SHP77 treated with DMSO at 0.1 percent for 48 hours (cell line): ENCODE data around the gene SUMO3.
"Not testable (repeated sequence)": the region's sequence is repeated elsewhere in the genome, so short reads cannot be mapped to it uniquely, and the experiment has no call there.

ENCODE experiments used
- DNase-seq: peaks from one replicate; lab custom pipeline; 2025; lab: John Stamatoyannopoulos, UW

Gene SUMO3

DNA sequence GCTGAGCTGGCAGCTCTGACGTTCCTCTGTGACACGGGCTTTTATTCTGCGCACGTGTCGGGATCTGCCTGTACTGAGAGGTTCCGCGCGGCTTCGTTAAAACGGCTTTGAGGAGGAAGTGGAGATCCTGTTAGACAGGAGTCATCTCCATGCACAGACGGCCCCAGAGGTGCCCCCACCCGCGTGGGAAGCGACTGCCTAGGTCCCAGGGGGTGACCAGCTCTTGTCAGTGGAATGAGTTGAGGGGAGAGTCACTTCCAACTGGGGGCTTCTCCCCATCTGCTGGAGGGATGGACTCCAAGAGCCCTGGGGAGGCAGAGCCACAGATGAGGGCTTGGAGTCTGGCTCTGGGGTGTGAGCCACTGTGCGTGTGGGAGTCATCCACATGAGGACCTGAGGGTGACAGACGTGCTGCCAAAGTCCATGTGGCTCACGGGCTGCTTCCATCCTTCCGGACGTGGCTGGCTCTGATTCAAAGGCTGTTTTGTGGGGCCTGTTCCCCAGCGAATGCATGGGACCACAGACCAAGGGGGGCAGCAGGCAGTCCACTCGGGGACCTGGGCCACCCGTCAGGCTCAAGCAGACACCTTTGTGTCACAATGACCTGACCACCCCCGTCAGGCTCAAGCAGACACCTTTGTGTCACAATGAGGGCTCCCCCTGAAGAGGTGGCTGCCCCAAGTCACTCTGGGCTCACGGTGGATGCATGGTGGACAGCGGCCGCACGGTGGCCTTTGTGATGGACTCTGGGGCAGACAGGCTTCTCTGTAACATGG lies 28.8 kb upstream of the SUMO3 start:
- no peak for DNase-seq

DNA sequence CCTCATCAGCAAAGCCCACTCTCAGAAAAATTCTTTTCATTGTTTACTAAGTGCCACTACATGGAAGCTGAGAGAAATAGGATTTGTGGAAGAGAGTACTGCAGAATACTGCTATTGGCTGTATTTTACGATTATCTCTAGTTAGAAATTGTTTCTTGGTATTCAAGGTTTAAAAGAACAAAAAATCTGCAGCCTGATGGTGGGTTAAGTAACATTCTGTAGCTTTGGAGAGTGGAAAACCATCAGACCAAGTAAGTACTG lies 28.3 kb upstream of the SUMO3 start:
- DNase-seq: no peak

DNA sequence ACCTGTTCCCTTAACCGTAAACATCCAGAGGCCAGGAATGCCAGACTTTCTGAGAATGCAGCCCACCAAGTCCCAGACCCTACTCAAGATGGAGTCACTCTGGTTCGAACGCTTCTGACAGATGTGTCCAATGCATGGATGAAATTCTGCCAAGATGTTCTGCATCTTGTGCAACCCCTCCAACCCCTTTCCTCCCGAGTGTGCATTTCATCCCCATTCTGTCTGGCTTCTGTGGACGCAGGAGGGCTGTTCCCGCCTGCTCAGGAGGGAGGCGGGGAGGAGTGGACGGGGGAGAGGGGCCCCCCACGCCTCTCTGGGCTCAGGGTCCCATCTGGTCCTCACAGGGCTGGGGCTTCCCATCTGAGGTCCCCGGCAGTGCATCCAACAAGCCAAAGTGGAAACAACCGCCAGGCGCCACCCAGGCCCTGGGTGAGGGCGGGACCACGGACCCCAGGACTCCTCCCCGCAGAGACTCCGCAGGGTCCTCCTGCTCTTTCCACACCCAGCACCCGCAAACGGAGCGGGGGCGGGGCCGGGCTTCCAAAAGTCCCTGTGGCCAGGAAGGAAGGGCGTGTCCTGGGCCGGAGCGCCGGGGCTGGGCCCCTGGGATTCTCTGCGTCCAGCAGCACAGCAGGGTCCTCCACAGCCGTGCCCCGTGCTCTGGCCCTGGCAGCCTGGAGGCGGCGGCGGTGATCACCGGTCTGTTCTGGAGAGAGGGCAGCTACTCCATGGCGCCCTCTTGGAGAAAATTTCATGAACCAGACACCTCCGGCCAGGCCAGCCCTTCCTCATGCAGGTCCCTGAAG lies 27.8 kb upstream of the SUMO3 start:
- DNase-seq: no peak

DNA sequence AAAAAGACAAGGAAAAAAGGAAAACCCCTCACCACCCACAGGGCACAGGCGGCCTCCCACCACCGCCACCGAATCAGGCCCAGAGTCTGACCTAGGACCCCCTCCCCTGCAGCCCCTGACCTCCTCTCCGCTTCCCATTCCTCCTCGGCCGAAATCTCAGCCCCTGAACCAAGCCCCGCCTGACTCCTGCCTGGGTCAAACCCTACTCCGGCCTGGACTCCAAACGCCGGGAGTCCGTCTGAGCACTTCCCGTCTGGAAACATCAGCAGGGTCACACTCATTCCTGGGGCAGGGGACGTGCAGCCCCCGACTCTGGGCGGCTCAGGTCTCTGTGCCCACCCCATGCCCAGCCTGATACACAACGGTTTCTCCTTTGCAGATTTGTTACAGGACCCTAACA lies 26.4 kb upstream of the SUMO3 start:
- DNase-seq: no peak

DNA sequence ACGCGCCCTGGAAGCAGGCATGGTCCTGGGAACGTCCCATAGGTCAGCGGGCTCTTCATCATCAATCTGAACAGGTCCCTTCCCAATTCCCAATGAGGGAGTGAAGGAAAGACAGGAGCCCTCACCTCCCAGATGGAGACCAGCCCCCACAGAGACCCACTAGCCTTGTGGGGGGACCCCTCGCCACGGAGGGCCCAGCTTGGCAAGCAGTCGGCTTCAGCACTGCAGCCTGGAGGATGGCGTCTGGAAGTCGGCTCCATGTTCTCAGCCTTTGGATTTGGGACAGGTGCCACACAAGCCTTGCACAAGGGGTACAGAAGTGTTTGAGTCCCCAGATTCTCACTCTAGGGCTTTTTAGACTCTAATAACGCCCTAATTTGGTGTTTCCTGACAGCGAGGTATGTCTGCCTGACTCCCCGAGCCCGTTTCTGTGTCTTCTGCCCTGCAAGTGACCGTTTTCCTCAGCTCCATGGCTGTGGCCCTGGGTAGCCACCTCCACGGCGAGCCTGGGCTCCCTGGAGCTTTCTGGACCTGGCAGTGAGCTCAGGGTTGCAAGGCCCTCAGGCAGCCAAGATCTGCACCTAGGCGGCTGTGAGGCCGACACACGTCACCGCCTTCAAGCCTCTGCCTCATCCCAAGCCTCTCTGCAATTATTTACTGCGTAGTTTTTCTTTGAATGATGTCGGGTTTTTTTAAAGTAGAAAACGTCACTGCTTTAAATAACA lies 25.0 kb upstream of the SUMO3 start:
- DNase-seq: no peak

DNA sequence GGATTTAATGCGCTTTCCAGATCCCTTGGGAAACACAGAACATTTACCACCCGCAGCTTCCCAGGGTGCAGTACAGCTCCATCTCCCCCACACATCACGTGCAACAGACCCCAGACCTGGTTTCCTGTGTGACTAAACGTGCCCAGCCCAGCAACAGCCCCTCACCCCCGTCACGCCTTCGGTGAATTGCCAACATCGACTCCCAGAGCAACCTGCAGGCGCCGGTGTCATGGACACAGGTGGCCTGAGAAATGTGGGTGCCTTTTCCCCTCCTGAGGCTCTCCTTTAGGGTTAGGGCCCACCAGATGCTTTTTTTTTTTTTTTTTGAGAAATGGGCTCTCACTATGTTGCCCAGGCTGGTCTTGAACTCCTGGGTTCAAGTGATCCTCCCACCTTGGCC lies 24.2 kb upstream of the SUMO3 start:
- no peak for DNase-seq

DNA sequence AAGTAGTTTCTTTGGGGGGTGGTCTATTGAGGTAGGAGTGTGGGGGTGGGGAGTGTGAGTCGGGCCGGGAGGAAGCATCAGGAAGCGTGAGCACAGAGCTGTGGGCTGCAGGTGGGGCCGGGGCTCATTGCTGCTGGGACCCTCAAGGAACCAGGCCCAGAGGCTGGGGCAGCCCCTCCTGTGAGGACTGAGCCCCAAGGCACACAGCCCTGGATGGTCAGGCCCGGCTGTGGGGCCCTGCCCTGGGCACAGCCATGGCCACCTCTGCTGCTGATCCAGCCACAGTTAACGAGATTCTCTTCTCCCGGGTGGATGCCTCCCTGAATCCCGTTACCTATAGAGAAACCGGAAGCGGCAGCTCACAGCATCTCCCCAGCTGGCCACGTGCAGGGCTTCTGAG lies 22.9 kb upstream of the SUMO3 start:
- DNase-seq: no peak

DNA sequence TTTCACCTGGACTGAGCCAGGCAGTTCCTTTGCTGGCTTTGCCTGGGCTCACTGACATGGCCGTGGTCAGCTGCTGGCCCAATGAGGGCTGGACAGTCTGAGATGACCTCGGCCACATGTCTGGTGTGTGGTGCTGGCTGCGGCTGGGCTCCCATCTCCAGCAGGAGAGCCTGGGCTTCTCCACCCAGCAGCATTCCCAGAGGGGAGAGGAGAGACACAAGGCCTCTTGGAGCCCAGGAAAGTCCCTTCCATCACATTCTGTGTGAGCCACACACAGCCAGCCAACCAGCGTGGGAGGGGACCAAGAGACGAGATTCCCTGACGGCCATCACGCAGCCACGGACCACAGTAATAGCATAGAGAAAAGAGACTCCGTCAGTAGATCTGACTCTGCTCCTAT lies 21.1 kb upstream of the SUMO3 start:
- no peak for DNase-seq

DNA sequence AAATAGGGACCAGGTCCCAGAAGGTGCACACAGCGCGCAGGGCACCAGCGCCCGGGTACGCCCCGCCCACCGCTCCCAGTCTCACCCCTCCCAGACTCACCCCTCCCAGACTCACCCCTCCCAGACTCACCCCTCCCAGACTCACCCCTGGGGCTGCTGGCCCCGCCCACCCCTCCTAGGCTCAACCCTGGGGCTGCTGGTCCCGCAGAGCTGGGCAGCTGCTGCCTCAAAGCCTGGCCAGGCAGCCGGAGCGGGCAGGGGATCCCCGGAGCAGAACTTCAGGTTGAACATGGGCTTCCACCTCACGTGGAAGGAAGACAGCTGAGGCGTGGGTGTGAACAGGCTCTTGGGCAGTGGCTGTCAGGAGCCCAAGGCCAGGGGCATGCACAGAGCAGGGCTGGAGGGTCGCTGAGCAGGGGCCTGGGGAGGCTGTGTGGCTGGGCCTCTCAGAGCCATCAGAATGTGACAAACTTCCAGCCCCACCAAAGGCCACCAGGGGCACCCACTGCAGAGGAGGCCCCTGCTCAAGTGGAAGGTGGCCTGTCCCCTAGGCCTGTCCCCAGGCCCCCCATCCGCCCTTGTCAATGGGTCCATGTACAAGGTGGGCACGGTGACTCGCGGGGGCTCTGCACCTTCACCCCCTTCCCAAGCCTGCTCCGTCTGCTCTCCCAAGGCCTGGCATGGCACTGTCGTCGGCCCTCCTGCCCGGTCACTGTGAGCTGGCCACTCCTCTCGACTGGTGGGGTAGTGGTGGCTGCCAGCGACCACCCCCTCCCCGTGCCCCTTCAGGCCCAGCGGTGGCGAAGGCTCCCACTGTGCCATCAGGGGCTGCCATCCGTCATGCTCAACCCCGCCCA lies 20.4 kb upstream of the SUMO3 start:
- no peak for DNase-seq

DNA sequence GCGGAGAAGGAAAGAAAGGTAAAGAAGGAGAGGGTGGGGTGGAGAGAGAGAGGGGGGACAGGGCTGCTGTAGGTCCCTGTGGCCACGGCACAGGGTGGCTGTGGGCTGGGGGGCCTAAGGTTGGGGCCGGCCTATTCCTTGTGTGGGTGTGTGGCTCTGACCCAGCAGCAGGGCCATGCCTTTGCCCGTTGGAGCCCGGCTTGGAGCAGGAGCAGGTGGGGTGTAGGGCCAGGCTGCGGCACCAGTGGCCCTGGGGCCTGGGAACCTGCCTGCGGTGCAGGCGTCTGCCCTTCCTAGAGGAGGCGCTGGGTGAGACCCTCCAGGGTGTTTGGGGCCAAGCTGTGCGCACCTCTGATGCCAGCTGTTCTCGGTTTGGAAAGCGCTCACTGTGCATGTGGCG lies 19.7 kb upstream of the SUMO3 start:
- no peak for DNase-seq

DNA sequence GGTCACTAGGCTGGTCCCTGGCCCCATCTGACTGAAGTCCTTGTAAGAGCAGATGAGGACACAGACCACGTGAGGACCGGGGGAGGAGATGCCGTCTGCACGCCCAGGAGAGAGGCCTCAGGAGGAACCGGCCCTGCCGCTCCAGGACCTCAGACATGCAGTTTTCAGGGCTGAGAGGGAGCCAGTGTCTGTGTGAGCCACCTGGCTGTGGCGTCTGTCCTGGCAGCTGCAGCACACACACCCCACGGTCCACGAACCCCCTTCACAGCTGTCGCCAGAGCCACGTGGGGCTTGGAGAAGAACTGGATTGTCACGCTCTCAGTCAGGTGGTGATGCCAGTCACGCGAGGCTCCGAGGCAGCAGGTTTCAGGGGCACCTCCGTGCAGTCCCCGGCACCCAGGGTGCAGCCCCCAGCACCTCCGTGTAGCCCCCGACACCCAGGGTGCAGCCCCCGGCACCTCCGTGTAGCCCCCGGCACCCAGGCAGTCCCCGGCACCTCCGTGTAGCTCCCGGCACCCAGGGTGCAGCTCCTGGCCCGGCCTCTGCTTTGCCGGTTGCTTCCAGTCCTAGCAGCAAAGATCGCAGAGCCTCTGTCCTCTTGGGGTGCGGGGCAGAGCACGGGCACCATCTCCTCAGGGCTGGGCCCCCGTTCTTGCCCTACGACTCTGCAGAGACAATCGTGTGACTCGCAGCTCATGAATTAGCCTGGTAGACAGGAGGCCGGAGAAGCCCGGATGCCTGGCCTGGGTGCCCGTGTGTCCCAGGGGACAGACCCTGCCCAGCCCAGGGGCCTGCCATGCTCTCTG lies 19.0 kb upstream of the SUMO3 start:
- DNase-seq: no peak

DNA sequence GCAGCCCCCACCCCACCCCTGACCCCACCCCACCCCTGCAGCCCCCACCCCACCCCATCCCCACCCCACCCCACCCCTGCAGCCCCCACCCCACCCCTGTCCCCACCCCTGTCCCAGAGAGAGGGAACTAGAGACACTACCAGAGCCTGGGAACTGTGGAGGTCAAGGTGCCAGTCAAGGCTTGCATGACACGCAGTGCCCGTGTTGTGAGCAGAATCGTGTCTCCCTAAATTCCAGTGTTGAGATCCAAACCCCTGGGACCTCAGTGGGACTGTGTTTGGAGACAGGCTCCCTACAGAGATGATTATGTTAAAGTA lies 18.4 kb upstream of the SUMO3 start:
- no peak for DNase-seq

DNA sequence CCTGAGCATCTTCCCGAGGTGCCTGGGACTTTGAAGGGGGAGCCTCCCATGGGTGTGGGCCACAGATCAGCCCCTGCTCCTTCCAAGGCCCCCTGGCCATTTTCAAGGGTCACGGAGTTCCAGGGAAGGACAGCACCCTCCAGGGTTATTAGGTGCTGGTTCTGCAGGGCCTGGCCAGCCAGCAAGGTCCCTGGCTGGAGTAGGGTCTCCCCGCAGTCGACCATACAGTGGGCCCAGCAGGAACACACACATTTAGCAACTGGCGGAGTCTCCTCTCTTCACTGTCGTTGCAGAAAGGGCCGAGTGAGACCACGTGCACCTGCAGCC lies 17.7 kb upstream of the SUMO3 start:
- DNase-seq: no peak

DNA sequence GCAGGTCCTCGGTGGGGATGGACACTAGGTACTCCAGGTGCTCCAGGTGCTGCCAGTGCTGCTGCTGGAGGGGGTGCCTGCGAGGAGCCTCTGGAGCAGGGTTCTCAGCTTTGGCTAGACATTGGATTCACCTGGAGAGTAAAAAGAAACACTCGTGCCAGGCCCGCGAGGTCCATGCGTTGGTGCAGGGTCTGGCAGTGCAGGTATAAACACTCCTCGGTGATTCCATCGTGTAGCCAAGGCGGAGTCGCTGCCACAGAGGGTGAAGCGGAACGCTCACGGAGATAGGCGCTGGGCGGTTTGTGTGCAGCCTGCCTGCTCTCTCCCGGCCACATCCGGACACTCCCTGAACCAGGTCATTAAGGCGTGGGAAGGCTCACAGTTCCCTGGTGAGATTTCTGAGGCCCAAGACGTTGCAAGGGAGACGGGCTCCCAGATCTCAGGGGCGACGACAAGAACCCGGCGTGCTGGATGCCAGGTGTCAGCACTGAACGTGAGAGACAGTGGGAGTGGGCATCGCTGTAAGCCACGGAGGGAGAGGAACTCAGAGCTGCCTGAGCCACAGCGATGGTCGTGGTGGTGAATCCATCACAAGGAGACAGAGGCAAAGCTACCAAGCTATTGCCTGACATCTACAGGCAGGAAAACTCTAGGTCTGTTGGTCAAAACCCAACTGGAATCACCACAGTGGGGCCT lies 17.2 kb upstream of the SUMO3 start:
- DNase-seq: no peak

DNA sequence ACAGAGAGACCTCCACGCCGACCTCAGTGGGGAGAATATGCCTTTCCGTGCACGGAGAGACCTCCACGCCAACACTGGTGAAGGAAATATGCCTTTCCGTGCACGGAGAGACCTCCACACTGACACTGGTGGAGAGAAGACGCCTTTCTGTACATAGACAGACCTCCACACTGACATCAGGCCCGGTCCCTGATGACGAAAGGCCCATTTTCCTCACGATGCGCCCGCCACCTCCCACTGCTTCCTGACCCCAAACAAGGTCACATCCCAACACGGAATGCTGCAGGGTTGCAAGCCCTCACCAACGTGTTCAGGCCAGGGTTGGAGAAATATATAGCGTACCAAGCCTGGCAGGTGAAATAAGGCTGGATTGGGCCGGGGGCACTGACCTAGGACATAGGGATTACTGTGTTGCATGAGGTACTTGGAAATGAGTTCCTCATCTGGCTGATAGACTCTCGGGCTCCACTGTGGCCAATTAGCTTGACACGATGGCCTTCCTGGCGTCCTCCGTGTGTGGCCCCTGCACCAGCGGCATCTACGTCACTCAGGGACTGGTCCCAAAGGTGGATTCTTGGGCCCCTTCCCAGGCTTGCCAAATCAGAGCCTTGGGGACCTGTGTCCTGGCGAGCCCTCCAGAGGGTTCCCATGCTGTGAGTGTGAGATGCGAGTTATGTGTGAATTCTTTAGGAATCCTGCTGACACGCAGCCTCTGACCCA lies 16.5 kb upstream of the SUMO3 start:
- DNase-seq: no peak

DNA sequence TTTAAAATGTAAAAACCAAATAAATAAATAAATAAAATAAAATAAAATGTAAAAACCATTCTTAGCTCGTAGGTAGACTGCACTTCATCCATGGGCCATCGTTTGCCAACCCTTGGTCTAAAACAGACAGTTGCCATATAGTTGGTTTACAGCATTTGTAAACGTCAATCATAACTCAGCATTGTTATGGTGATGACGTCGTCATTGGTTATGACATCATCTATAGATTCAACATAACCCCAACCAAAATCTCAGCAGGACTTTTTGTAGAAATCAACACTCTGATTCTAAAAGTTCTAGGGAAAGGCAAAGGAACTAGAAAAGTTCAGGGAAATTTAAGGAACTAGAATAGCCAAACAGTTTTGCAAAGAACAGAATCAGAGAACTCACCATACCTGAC lies 15.8 kb upstream of the SUMO3 start:
- no peak for DNase-seq

DNA sequence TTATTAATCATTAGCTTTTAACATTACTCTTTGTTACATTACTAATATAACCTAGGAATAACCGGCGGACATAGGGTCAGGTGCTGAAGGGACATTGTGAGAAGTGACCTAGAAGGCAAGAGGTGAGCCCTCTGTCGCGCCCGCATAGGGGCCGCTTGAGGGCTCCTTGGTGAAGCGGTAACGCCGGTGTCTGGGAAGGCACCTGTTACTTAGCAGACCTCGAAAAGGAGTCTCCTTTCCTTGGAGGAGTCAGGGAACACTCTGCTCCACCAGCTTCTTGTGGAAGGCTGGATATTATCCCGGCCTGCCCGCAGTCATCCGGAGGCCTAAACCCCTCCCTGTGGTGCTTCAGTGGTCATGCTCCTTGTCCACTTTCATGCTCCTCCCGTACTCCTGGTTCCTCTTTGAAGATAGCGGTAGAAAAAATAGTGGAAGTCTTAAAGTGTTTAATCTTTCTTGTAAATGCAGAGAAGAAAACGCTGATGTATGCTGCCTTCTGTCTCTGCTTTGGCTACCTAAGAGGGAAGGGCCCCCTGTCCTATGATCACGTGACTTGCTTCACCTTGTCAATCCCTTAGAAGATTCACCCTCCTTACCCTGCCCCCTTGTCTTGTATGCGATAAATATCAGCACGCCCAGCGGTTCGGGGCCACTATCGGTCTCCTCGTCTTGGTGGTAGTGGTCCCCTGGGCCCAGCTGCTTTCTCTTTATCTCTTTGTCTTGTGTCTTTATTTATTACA lies 14.8 kb upstream of the SUMO3 start:
- not testable (repeated sequence) for DNase-seq

DNA sequence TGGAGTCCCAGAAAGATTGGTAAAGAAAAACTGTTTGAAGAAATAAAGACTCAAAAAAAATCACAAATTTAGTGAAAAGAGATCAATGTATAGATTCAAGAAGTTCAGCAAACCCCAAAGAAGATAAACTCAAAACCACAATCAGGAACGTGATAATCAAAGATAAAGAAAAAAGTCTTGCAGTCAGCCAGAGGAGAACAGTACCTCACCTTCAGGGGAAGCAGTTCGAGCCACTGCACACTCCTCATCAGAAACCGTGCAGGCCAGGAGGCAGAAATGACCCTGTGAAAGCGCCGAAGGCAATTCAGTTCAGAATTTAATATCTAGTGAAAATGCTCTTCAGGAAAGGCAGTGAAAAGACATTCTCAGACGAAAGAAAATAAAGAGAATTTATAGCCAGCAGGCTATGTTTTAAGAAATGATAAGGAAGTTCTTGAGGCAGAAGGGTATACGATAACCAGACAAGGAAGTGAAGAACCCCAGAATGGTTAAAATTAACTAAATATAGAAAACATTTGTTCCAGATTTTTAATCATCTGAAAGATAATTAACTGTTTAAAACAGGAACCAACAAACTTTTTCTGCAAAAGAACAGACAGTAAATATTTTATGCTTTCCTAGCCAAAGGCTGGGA lies 13.5 kb upstream of the SUMO3 start:
- no peak for DNase-seq

DNA sequence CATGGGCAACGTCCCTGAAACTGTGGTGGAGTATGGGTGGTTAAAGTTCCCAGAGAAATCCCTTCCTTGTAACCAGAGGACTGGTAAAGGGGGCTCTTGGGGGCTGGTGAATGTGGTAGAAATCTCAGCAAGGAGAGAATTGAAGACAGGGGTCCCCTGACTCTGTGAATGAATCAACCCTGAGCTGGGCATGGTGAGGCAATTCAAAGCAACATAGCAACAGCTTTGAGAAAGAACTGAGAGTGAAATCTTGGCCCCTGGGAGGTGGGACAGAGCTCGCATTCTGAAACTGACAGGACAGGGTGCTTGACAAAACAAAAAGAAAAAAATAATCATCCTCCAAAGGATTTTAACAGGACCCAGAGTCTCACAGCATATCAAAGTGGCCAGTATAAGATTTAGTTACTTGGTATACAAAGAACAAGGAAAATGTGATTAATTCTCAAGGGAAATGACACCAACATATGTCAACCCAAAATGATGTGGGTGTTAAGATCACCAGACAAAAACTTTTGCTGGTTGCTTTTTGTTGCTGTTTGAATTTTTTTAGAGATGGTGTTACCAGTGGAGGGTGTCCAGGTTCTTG lies 11.7 kb upstream of the SUMO3 start:
- DNase-seq: no peak
